GM19193 (cell line): ENCODE results near the gene UBE2E2.

ENCODE experiments used
- POLR2A ChIP-seq: IDR thresholded peaks from 4 replicates; pipeline ENCODE4 v1.6.1; 2011; ENCODE audit not compliant: insufficient read depth, insufficient read length; ENCODE audit errors: extremely low read depth

The UBE2E2 gene

GRCh38 chr3:23389089-23389488, 186.0 kb downstream of the UBE2E2 start:
- no peak for TF ChIP-seq POLR2A

GRCh38 chr3:23389686-23390085, 186.6 kb downstream of the UBE2E2 start:
- no peak for TF ChIP-seq POLR2A

- no peak for TF ChIP-seq POLR2A
These were observed 187.3 kb downstream of the UBE2E2 start for GRCh38 chr3:23390446-23390845.

GRCh38 chr3:23390989-23391553, 187.9 kb downstream of the UBE2E2 start:
- no peak for TF ChIP-seq POLR2A

GRCh38 chr3:23395115-23395514, 192.0 kb downstream of the UBE2E2 start:
- TF ChIP-seq POLR2A: no peak

GRCh38 chr3:23396746-23397145, 193.6 kb downstream of the UBE2E2 start:
- TF ChIP-seq POLR2A: no peak

GRCh38 chr3:23399221-23399620, 196.1 kb downstream of the UBE2E2 start:
- no peak for TF ChIP-seq POLR2A

GRCh38 chr3:23402728-23403492, 199.8 kb downstream of the UBE2E2 start:
- no peak for TF ChIP-seq POLR2A

GRCh38 chr3:23404246-23404645, 201.1 kb downstream of the UBE2E2 start:
- TF ChIP-seq POLR2A: no peak

- no peak for TF ChIP-seq POLR2A
These were observed 202.0 kb downstream of the UBE2E2 start for GRCh38 chr3:23405081-23405480.

- TF ChIP-seq POLR2A: no peak
These were observed 203.5 kb downstream of the UBE2E2 start for GRCh38 chr3:23406601-23407000.

GRCh38 chr3:23418026-23418425, 214.9 kb downstream of the UBE2E2 start:
- no peak for TF ChIP-seq POLR2A

GRCh38 chr3:23421811-23422516, 218.8 kb downstream of the UBE2E2 start:
- no peak for TF ChIP-seq POLR2A

GRCh38 chr3:23422517-23422851, 219.4 kb downstream of the UBE2E2 start:
- no peak for TF ChIP-seq POLR2A

GRCh38 chr3:23425410-23425809, 222.3 kb downstream of the UBE2E2 start:
- TF ChIP-seq POLR2A: no peak
